HAP-1 (cell line): ENCODE data around the gene TRAF7.

Experiments used
- DNase-seq, 2 experiments: peaks; one replicate each; pipeline ENCODE4 v3.0.0-alpha.2; 2016 to 2020; ENCODE audit warnings: low spot score in 2 of 2
- H3K27me3 ChIP-seq: fragments of 250-450 bp; sonication (Bioruptor Pico); 2 replicates; pipeline ENCODE4 v1.5.1; 2020; ENCODE audit warnings: low read depth, mild to moderate bottlenecking, moderate library complexity
- H3K36me3 ChIP-seq: fragments of 250-450 bp; sonication (Bioruptor Pico); replicated peaks from 2 replicates; pipeline ENCODE4 v1.5.1; 2020; ENCODE audit warnings: mild to moderate bottlenecking
- H3K4me1 ChIP-seq: fragments of 250-450 bp; sonication (Bioruptor Pico); 2 replicates; pipeline ENCODE4 v1.5.1; 2020; ENCODE audit warnings: mild to moderate bottlenecking
- H3K4me3 ChIP-seq: fragments of 250-450 bp; sonication (Bioruptor Pico); 2 replicates; pipeline ENCODE4 v1.5.1; 2020; ENCODE audit warnings: mild to moderate bottlenecking, moderate library complexity
- H3K9me3 ChIP-seq: fragments of 250-450 bp; sonication (Bioruptor Pico); 2 replicates; pipeline ENCODE4 v1.5.1; 2020; ENCODE audit warnings: mild to moderate bottlenecking, moderate library complexity
- in situ Hi-C: fragments of 300-500 bp; cut with MboI; formaldehyde crosslinking; loops from 3 replicates; pipeline ENCODE4 v1.14.3; 2020; ENCODE audit warnings: low sequenced_read_pairs, inconsistent platforms, mixed read lengths

TRAF7 gene

GRCh38 chr16:2158262-2158638 lies 2.7 kb downstream of the TRAF7 start:
- Histone ChIP-seq H3K36me3 (peaks cover 19% of the 10 kb centered on the region), H3K9me3 (no peaks in the 10 kb centered on the region), H3K27me3 (no peaks in the 10 kb centered on the region), H3K4me1 (peaks cover 9% of the 10 kb centered on the region), H3K4me3 (no peak overlapping the region)
- in situ Hi-C loops: no loop called here
- no peak for DNase-seq

GRCh38 chr16:2159175-2159838 lies 3.7 kb downstream of the TRAF7 start:
- in situ Hi-C loops: no loop called here
- Histone ChIP-seq H3K4me3 (no peak overlapping the region), H3K27me3 (no peaks in the 10 kb centered on the region), H3K36me3 (peaks cover 14% of the 10 kb centered on the region), H3K4me1 (peaks cover 9% of the 10 kb centered on the region), H3K9me3 (no peaks in the 10 kb centered on the region)
- no peak for DNase-seq

- Histone ChIP-seq H3K27me3 (no peaks in the 10 kb centered on the region), H3K4me1 (peaks cover 9% of the 10 kb centered on the region), H3K4me3 (no peak overlapping the region), H3K36me3 (peaks cover 9% of the 10 kb centered on the region), H3K9me3 (no peaks in the 10 kb centered on the region)
- in situ Hi-C loops: no loop called here
- DNase-seq: no peak
Measured at GRCh38 chr16:2160915-2161551, 5.5 kb downstream of the TRAF7 start.

GRCh38 chr16:2161911-2162310 lies 6.3 kb downstream of the TRAF7 start:
- H3K4me3 ChIP-seq: no peak overlapping the region
- in situ Hi-C loops: no loop called here
- H3K36me3 ChIP-seq: peaks cover 17% of the 10 kb centered on the region
- no peaks in the 10 kb centered on the region for H3K9me3 ChIP-seq
- DNase-seq: no peak
- peaks cover 5% of the 10 kb centered on the region for H3K4me1 ChIP-seq
- no peaks in the 10 kb centered on the region for H3K27me3 ChIP-seq

- no peak overlapping the region for H3K4me3 ChIP-seq
- peaks cover 22% of the 10 kb centered on the region for H3K36me3 ChIP-seq
- in situ Hi-C loops: no loop called here
- no peaks in the 10 kb centered on the region for H3K4me1 ChIP-seq
- H3K27me3 ChIP-seq: no peaks in the 10 kb centered on the region
- H3K9me3 ChIP-seq: no peaks in the 10 kb centered on the region
- DNase-seq: no peak
Measured at GRCh38 chr16:2162676-2163118, 7.1 kb downstream of the TRAF7 start.

- no peak overlapping the region for H3K4me3 ChIP-seq
- H3K4me1 ChIP-seq: no peaks in the 10 kb centered on the region
- H3K27me3 ChIP-seq: no peaks in the 10 kb centered on the region
- in situ Hi-C loops: no loop called here
- no peak for DNase-seq
- H3K36me3 ChIP-seq: peaks cover 26% of the 10 kb centered on the region
- H3K9me3 ChIP-seq: no peaks in the 10 kb centered on the region
Measured at GRCh38 chr16:2163211-2163881, 7.8 kb downstream of the TRAF7 start.

- DNase-seq: no peak
- H3K36me3 ChIP-seq: peaks cover 26% of the 10 kb centered on the region
- no peaks in the 10 kb centered on the region for H3K9me3 ChIP-seq
- in situ Hi-C loops: no loop called here
- H3K4me1 ChIP-seq: no peaks in the 10 kb centered on the region
- H3K4me3 ChIP-seq: no peak overlapping the region
- no peaks in the 10 kb centered on the region for H3K27me3 ChIP-seq
Measured at GRCh38 chr16:2165861-2166260, 10.3 kb downstream of the TRAF7 start.

- in situ Hi-C loops: no loop called here
- DNase-seq: no peak
- Histone ChIP-seq H3K9me3 (no peaks in the 10 kb centered on the region), H3K4me1 (no peaks in the 10 kb centered on the region), H3K27me3 (no peaks in the 10 kb centered on the region), H3K36me3 (peaks cover 26% of the 10 kb centered on the region), H3K4me3 (no peak overlapping the region)
Measured at GRCh38 chr16:2166263-2167067, 10.9 kb downstream of the TRAF7 start.

- Histone ChIP-seq H3K27me3 (no peaks in the 10 kb centered on the region), H3K4me3 (no peak overlapping the region), H3K36me3 (peaks cover 31% of the 10 kb centered on the region), H3K9me3 (no peaks in the 10 kb centered on the region), H3K4me1 (no peaks in the 10 kb centered on the region)
- DNase-seq: no peak
- in situ Hi-C loops: no loop called here
Measured at GRCh38 chr16:2167068-2167638, 11.6 kb downstream of the TRAF7 start.

- Histone ChIP-seq H3K4me1 (no peaks in the 10 kb centered on the region), H3K36me3 (peaks cover 43% of the 10 kb centered on the region), H3K4me3 (no peak overlapping the region), H3K9me3 (no peaks in the 10 kb centered on the region), H3K27me3 (no peaks in the 10 kb centered on the region)
- in situ Hi-C loops: no loop called here
- no peak for DNase-seq
Measured at GRCh38 chr16:2170080-2170479, 14.5 kb downstream of the TRAF7 start.

GRCh38 chr16:2170587-2171435 lies 15.2 kb downstream of the TRAF7 start:
- no peaks in the 10 kb centered on the region for H3K27me3 ChIP-seq
- in situ Hi-C loops: no loop called here
- no peak for DNase-seq
- peaks cover 49% of the 10 kb centered on the region for H3K36me3 ChIP-seq
- H3K4me3 ChIP-seq: no peak overlapping the region
- no peaks in the 10 kb centered on the region for H3K4me1 ChIP-seq
- no peaks in the 10 kb centered on the region for H3K9me3 ChIP-seq

- peaks cover 46% of the 10 kb centered on the region for H3K36me3 ChIP-seq
- no peak for DNase-seq
- no peaks in the 10 kb centered on the region for H3K9me3 ChIP-seq
- no peak overlapping the region for H3K4me3 ChIP-seq
- H3K4me1 ChIP-seq: no peaks in the 10 kb centered on the region
- in situ Hi-C loops: no loop called here
- H3K27me3 ChIP-seq: no peaks in the 10 kb centered on the region
Measured at GRCh38 chr16:2171601-2172178, 16.1 kb downstream of the TRAF7 start.
